Measurements from ENCODE around the gene POU5F1. TPM values are rescaled to one million over a fixed set of nuclear protein-coding genes. Genes with fewer than 3 reads are reported as not detected.

The POU5F1 gene
- total and polyA plus RNA-seq, 9 of the 15 experiments (the other 6 are each of a cell fraction or from before 2014, with no cell fraction given): 0.06 to 2.0 (median 0.10) TPM; not detected in 6

- TF ChIP-seq, protein P1, sequence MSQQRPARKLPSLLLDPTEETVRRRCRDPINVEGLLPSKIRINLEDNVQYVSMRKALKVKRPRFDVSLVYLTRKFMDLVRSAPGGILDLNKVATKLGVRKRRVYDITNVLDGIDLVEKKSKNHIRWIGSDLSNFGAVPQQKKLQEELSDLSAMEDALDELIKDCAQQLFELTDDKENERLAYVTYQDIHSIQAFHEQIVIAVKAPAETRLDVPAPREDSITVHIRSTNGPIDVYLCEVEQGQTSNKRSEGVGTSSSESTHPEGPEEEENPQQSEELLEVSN (IDR thresholded peaks at IDR 0.05; ENCODE audit: borderline replicate concordance in 1 of 2, extremely low read depth in 1 of 2, insufficient read depth in 1 of 2, insufficient read length in 1 of 2, low read depth in 1 of 2, low read length in 1 of 2, poor library complexity in 1 of 2, severe bottlenecking in 1 of 2): peak in 1 of 2 experiments; percentile 48
- 0 out of 2 replicates have a peak, but pooled peaks have one; percentile 52 for TF ChIP-seq SMAD4 (CRISPR knock-in tag; conservative IDR thresholded peaks at IDR 0.05)
- peak; percentile 68; the same call in 1 of the 2 replicates for TF ChIP-seq ELF2 (CRISPR knock-in tag; IDR thresholded peaks at IDR 0.05)
- TF ChIP-seq CLOCK (CRISPR knock-in tag; IDR thresholded peaks at IDR 0.05; ENCODE audit: borderline replicate concordance): no peak
- TF ChIP-seq CCNT2 (IDR thresholded peaks at IDR 0.05; ENCODE audit: borderline replicate concordance, extremely low read depth, insufficient read length, low read depth, low read length): no peak
- TF ChIP-seq ZNF24 (IDR thresholded peaks at IDR 0.05): no peak
- peak; percentile 37; the same call in 1 of the 2 replicates for TF ChIP-seq HDAC2 (IDR thresholded peaks at IDR 0.05)
- TF ChIP-seq EGR1 (conservative IDR thresholded peaks at IDR 0.05): 0 out of 2 replicates have a peak, but pooled peaks have one; percentile 5
- peak; percentile 58; the same call in 1 of the 2 replicates for TF ChIP-seq DDX20 (tag; IDR thresholded peaks at IDR 0.05; ENCODE audit: low read depth)
- TF ChIP-seq ZNF518B (CRISPR knock-in tag; IDR thresholded peaks at IDR 0.05): no peak
- TF ChIP-seq, protein P2, sequence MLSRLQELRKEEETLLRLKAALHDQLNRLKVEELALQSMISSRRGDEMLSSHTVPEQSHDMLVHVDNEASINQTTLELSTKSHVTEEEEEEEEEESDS (CRISPR knock-in tag; IDR thresholded peaks at IDR 0.05): no peak
- TF ChIP-seq, protein P3, sequence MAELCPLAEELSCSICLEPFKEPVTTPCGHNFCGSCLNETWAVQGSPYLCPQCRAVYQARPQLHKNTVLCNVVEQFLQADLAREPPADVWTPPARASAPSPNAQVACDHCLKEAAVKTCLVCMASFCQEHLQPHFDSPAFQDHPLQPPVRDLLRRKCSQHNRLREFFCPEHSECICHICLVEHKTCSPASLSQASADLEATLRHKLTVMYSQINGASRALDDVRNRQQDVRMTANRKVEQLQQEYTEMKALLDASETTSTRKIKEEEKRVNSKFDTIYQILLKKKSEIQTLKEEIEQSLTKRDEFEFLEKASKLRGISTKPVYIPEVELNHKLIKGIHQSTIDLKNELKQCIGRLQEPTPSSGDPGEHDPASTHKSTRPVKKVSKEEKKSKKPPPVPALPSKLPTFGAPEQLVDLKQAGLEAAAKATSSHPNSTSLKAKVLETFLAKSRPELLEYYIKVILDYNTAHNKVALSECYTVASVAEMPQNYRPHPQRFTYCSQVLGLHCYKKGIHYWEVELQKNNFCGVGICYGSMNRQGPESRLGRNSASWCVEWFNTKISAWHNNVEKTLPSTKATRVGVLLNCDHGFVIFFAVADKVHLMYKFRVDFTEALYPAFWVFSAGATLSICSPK (IDR thresholded peaks at IDR 0.05; ENCODE audit: borderline replicate concordance): no peak
- no peak for TF ChIP-seq KDM2B (CRISPR knock-in tag; IDR thresholded peaks at IDR 0.05)
- TF ChIP-seq ZNF408 (CRISPR knock-in tag; IDR thresholded peaks at IDR 0.05; ENCODE audit: low read depth): no peak
- TF ChIP-seq TRIM28 (IDR thresholded peaks at IDR 0.05): 0 out of 2 replicates have a peak, but pooled peaks have one; percentile 18
- no peak for TF ChIP-seq POLR3G (IDR thresholded peaks at IDR 0.05; ENCODE audit: extremely low read depth, insufficient read length, insufficient replicate concordance)
- no peak for TF ChIP-seq NR2C2 (CRISPR knock-in tag; IDR thresholded peaks at IDR 0.05)
- TF ChIP-seq NR2C2 (tag; IDR thresholded peaks at IDR 0.05): peak; percentile 62
Measured at GRCh38 chr6:31203345-31203979, 33.0 kb upstream of the POU5F1 start (continued).
